Body of pancreas (tissue), 4 donors: ENCODE data around the gene UGT2B17.

Source experiments
- POLR2A ChIP-seq, 3 donors: fragments of 450-650 bp; IDR thresholded peaks; one replicate each; pipeline ENCODE4 v1.6.1; 2016; ENCODE audit warnings: antibody characterized with exemption in 3 of 3, mild to moderate bottlenecking in 2 of 3
- TF ChIP-seq, protein P1 (sequence below), 7 experiments: fragments of 450-650 bp in 4 of 7; fragments of 200-600 bp in 3 of 7; sonication (generic) in 3 of 7; IDR thresholded peaks; one replicate each; pipeline ENCODE4 v1.5.1; 2016 to 2019; ENCODE audit warnings: antibody characterized with exemption in 7 of 7

DNA sequence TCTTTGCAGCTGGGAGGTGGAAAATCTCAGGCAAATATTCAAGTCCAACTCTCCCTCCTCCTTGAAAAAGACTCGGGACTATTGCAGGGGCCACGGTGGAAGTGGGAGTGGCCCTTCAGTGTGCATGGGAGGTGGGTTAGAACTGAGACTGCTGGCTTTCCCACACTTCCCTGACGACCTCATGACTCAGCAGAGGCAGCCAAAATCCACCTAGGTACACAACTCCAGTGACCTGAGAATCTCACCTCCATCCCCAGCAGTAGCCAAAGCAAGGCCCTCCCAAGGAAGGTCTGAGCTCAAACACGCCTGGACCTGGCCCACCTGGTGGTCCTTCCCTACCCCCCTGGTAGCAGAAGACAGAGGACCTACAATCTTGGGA is 6.2 kb upstream of the UGT2B17 start:
- TF ChIP-seq, protein P1, sequence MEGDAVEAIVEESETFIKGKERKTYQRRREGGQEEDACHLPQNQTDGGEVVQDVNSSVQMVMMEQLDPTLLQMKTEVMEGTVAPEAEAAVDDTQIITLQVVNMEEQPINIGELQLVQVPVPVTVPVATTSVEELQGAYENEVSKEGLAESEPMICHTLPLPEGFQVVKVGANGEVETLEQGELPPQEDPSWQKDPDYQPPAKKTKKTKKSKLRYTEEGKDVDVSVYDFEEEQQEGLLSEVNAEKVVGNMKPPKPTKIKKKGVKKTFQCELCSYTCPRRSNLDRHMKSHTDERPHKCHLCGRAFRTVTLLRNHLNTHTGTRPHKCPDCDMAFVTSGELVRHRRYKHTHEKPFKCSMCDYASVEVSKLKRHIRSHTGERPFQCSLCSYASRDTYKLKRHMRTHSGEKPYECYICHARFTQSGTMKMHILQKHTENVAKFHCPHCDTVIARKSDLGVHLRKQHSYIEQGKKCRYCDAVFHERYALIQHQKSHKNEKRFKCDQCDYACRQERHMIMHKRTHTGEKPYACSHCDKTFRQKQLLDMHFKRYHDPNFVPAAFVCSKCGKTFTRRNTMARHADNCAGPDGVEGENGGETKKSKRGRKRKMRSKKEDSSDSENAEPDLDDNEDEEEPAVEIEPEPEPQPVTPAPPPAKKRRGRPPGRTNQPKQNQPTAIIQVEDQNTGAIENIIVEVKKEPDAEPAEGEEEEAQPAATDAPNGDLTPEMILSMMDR (IDR thresholded peaks at IDR 0.05) = no peak
- no peak for TF ChIP-seq POLR2A (IDR thresholded peaks at IDR 0.05)
